ENCODE measurements around the gene NAA38. TPM values are rescaled to one million over a fixed set of nuclear protein-coding genes. Genes with fewer than 3 reads are reported as not detected.
A peak's percentile ranks its signal among the peaks of the same experiment; 100 is the strongest.

NAA38 gene
- total and polyA plus RNA-seq, 5 experiments from 2014 or later = 16.0 to 169 (median 125) TPM

- DNase-seq = peak in 2 of 10 donors; percentile 28 to 63
- Mint-ChIP-seq H3K4me3 (no peak overlapping the region), H3K4me1 (peaks cover 9 to 21% (median 17%) of the 10 kb centered on the region in 4 donors), H3K36me3 (peaks cover 0 to 14% (median 0%) of the 10 kb centered on the region in 3 donors), H3K9me3 (no peaks in the 10 kb centered on the region), H3K27ac (peak overlapping the region in 1 of 10 donors; percentile 60), H3K27me3 (no peaks in the 10 kb centered on the region)
- no peak for ATAC-seq
- POLR2A ChIA-PET = interaction anchor here (0.6 to 3.6 kb wide), 27 partner anchors 8 to 372 kb away, joined by 3 to 103 read pairs (median 4); partner anchors contain the start of genes CHD3, CNTROB, HES7 and KDM6B
Observed at GRCh38 chr17:7856011-7856810, 1.1 kb downstream of the NAA38 start.

- POLR2A ChIA-PET = interaction anchor here (0.6 to 3.6 kb wide), 12 partner anchors 9 to 337 kb away, joined by 3 to 103 read pairs (median 3); partner anchors contain the start of genes CHD3, CNTROB, HES7 and KDM6B
- Mint-ChIP-seq H3K27me3 (no peaks in the 10 kb centered on the region), H3K36me3 (peaks cover 0 to 14% (median 0%) of the 10 kb centered on the region in 3 donors), H3K27ac (peak overlapping the region in 1 of 10 donors; percentile 60), H3K9me3 (no peaks in the 10 kb centered on the region), H3K4me3 (peak overlapping the region in 5 of 10 donors; percentile 22 to 84 (median 28)), H3K4me1 (peaks cover 15 to 26% (median 21%) of the 10 kb centered on the region in 4 donors)
- DNase-seq = peak in 1 of 10 donors; percentile 65
- ATAC-seq = no peak
Observed at GRCh38 chr17:7855660-7856010, 1.7 kb downstream of the NAA38 start.

- DNase-seq (peak in 3 of 10 donors; percentile 12 to 65 (median 20)), ATAC-seq (no peak)
- Mint-ChIP-seq H3K4me1 (peaks cover 17 to 32% (median 23%) of the 10 kb centered on the region in 4 donors), H3K27ac (peak within 1 kb of the TSS in 5 of 10 donors; percentile 32 to 67 (median 44)), H3K27me3 (no peaks in the 10 kb centered on the region), H3K4me3 (peak within 1 kb of the TSS in 6 of 10 donors; percentile 22 to 84 (median 40)), H3K36me3 (peaks cover 0 to 17% (median 0%) of the 10 kb centered on the region in 3 donors), H3K9me3 (no peaks in the 10 kb centered on the region)
- POLR2A ChIA-PET = interaction anchor here (0.6 to 3.6 kb wide), 10 partner anchors 9 to 338 kb away, joined by 3 to 103 read pairs (median 3); partner anchors contain the start of genes CHD3, HES7 and KDM6B
Observed at GRCh38 chr17:7854851-7855659, 2.3 kb downstream of the NAA38 start, which contains the start of gene TMEM88. TSS of gene TMEM88 (plus strand) at chr17:7855066. CDS start at chr17:7855075, 9 bp downstream.

GRCh38 chr17:7854078-7854777, 3.1 kb downstream of the NAA38 start:
- H3K27me3 Mint-ChIP-seq = no peaks in the 10 kb centered on the region
- no peak for ATAC-seq
- POLR2A ChIA-PET = interaction anchor here (1.2 to 5.8 kb wide), 4 partner anchors 9 to 20 kb away, joined by 6 to 96 read pairs (median 30); partner anchors contain the start of gene KDM6B
- H3K36me3 Mint-ChIP-seq = peaks cover 0 to 18% (median 1%) of the 10 kb centered on the region in 3 donors
- peak overlapping the region in 4 of 10 donors; percentile 32 to 67 (median 39) for H3K27ac Mint-ChIP-seq
- no peak for DNase-seq
- peak overlapping the region in 1 of 10 donors; percentile 53 for H3K4me3 Mint-ChIP-seq
- no peaks in the 10 kb centered on the region for H3K9me3 Mint-ChIP-seq
- peaks cover 16 to 27% (median 21%) of the 10 kb centered on the region in 4 donors for H3K4me1 Mint-ChIP-seq

- ATAC-seq (no peak), DNase-seq (peak in 1 of 10 donors; percentile 14)
- Mint-ChIP-seq H3K27me3 (no peaks in the 10 kb centered on the region), H3K27ac (peak overlapping the region in 5 of 10 donors; percentile 34 to 69 (median 47)), H3K4me1 (peaks cover 16 to 25% (median 21%) of the 10 kb centered on the region in 4 donors), H3K36me3 (peaks cover 0 to 21% (median 1%) of the 10 kb centered on the region in 3 donors), H3K4me3 (peak overlapping the region in 2 of 10 donors; percentile 18 to 53), H3K9me3 (no peaks in the 10 kb centered on the region)
- POLR2A ChIA-PET = interaction anchor here (0.9 to 5.8 kb wide), 4 partner anchors 9 to 20 kb away, joined by 6 to 96 read pairs (median 6); partner anchors contain the start of gene KDM6B
Observed at GRCh38 chr17:7853691-7854038, 3.7 kb downstream of the NAA38 start.

GRCh38 chr17:7852919-7853690, 4.3 kb downstream of the NAA38 start:
- ATAC-seq = no peak
- Mint-ChIP-seq H3K4me1 (peaks cover 16 to 25% (median 21%) of the 10 kb centered on the region in 4 donors), H3K27me3 (no peaks in the 10 kb centered on the region), H3K27ac (peak overlapping the region in 2 of 10 donors; percentile 59 to 65), H3K9me3 (no peaks in the 10 kb centered on the region), H3K36me3 (peaks cover 0 to 24% (median 1%) of the 10 kb centered on the region in 3 donors), H3K4me3 (no peak overlapping the region)
- POLR2A ChIA-PET = interaction anchor here (0.7 to 5.8 kb wide), 6 partner anchors 8 to 29 kb away, joined by 3 to 96 read pairs (median 6); partner anchors contain the start of gene KDM6B
- peak in 3 of 10 donors; percentile 12 to 66 (median 13) for DNase-seq

GRCh38 chr17:7852262-7852670, 5.1 kb downstream of the NAA38 start:
- Mint-ChIP-seq H3K9me3 (no peaks in the 10 kb centered on the region), H3K4me1 (peaks cover 16 to 25% (median 21%) of the 10 kb centered on the region in 4 donors), H3K27me3 (no peaks in the 10 kb centered on the region), H3K27ac (peak overlapping the region in 8 of 10 donors; percentile 53 to 96 (median 89)), H3K36me3 (peaks cover 0 to 26% (median 1%) of the 10 kb centered on the region in 3 donors), H3K4me3 (peak overlapping the region in 4 of 10 donors; percentile 4 to 64 (median 22))
- peak in 3 of 10 donors; percentile 24 to 71 (median 36) for DNase-seq
- POLR2A ChIA-PET = interaction anchor here (0.6 to 5.8 kb wide), 5 partner anchors 10 to 157 kb away, joined by 3 to 96 read pairs (median 10); partner anchors contain the start of gene KDM6B
- no peak for ATAC-seq

GRCh38 chr17:7851438-7852261, 5.7 kb downstream of the NAA38 start:
- Mint-ChIP-seq H3K4me3 (peak overlapping the region; percentile 47 to 84 (median 70)), H3K27ac (peak overlapping the region; percentile 25 to 96 (median 88)), H3K36me3 (peaks cover 0 to 33% (median 1%) of the 10 kb centered on the region in 3 donors), H3K9me3 (no peaks in the 10 kb centered on the region), H3K4me1 (peaks cover 16 to 25% (median 21%) of the 10 kb centered on the region in 4 donors), H3K27me3 (no peaks in the 10 kb centered on the region)
- ATAC-seq (peak; percentile 83 to 88), DNase-seq (peak; percentile 92 to 98 (median 94))
- POLR2A ChIA-PET = interaction anchor here (0.5 to 5.8 kb wide), 9 partner anchors 10 to 397 kb away, joined by 3 to 96 read pairs (median 5); partner anchors contain the start of gene KDM6B

GRCh38 chr17:7850701-7851437, 6.5 kb downstream of the NAA38 start:
- Mint-ChIP-seq H3K9me3 (no peaks in the 10 kb centered on the region), H3K27me3 (no peaks in the 10 kb centered on the region), H3K27ac (peak overlapping the region; percentile 43 to 96 (median 88)), H3K4me1 (peaks cover 13 to 27% (median 21%) of the 10 kb centered on the region in 4 donors), H3K36me3 (peaks cover 0 to 35% (median 1%) of the 10 kb centered on the region in 3 donors), H3K4me3 (peak overlapping the region in 9 of 10 donors; percentile 39 to 84 (median 64))
- POLR2A ChIA-PET = interaction anchor here (0.5 to 5.8 kb wide), 8 partner anchors 9 to 396 kb away, joined by 3 to 96 read pairs (median 6); partner anchors contain the start of gene KDM6B
- ATAC-seq = peak; percentile 10 to 14
- no peak for DNase-seq
